LNCaP clone FGC (cell line): ENCODE measurements around the gene C8G.

ENCODE experiments used
- DNase-seq: peaks from one replicate; pipeline ENCODE4 v3.0.0-alpha.2; 2011; ENCODE audit warnings: low read depth
- H3K4me3 ChIP-seq: 2 replicates; pipeline ENCODE4 v1.5.1; 2011; ENCODE audit warnings: mild to moderate bottlenecking, low read depth, low read length, control low read depth
- CTCF ChIP-seq: IDR thresholded peaks from 2 replicates; pipeline ENCODE4 v1.5.1; 2012; ENCODE audit warnings: mild to moderate bottlenecking; ENCODE audit not compliant: control insufficient read depth, insufficient read depth; ENCODE audit errors: extremely low read depth

C8G gene

DNA sequence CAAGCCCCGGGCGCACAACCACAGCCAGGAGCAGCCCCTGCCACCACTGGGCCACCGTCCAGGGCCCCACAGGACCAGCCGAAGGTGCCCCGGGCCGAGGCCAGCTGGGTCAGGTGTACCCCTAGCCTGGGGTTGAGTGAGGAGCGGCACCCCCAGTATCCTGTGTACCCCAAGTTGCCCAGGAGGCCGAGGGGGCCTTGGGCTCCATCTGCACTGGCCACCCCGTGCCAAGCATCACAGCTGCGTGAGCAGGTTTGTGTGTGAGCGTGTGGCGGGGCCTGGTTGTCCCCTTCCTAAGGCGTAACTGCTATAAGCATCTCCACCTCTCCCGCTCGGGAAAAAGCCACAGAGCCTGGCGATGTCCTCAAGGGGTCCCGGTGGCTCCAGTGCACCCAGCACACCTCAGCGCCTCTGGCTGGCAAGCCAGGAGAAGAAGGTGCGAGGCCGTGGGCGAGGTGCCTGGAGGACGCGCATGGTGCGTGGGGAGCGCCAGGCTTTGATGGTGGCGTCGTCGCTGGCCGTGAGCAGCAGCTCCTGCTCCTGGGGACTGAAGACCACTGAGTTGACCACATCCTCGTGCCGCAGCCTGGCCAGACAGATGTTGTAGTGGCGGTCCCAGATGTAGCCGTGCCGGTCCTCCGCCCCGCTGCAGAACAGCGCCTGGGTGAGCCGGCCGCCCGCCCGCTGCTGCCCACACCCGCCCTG lies 4.4 kb upstream of the C8G start:
- no peak for DNase-seq
- TF ChIP-seq CTCF: no peak
- H3K4me3 ChIP-seq: no peak overlapping the region

DNA sequence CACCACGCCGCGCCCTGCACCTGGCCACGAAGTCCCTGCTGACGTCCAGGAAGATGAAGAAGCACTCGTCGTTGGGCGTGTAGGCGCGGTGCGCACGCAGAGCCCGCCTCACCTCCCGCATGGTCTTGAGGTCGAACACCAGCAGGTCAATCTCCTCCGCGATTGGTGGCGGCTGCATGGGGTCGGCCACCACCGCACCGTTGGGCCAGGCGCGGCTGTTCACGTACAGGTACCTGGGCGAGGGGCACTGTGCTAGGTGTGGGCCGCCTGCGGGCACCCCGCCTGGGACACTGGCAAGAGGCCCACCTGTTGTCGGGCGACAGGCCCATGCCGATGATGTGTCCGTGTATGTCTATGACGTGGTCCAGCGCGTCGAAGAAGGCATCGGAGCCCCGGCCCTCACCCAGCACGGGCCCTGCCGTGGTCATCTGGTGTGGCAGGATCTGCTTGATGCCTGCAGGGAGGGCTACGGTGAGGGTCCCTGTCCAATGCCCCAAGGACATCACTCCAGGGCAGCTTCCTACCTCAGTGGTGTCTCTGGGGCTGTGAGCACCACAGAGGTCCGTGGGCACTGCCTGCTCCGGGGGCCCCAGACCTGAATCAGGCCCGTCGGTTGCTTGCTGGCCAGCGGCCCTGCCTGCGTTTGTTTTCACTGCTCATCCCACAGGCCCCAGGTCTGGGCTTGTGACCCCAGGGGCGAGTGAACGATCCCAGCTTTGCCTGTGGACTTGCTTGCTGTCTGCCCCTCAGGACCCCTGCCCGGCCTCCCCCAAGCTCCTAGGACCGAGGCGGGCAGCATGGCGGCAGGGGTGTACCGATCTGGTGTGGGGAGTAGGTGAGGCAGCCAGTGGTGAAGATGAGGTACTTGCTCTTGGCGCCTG lies 3.6 kb upstream of the C8G start:
- no peak for TF ChIP-seq CTCF
- H3K4me3 ChIP-seq: no peak overlapping the region
- no peak for DNase-seq

- DNase-seq: no peak
- no peak for TF ChIP-seq CTCF
- H3K4me3 ChIP-seq: no peak overlapping the region; the same call in 1 of the 2 replicates
These were observed 2.7 kb upstream of the C8G start for GRCh38 chr9:136942112-136942880.

DNA sequence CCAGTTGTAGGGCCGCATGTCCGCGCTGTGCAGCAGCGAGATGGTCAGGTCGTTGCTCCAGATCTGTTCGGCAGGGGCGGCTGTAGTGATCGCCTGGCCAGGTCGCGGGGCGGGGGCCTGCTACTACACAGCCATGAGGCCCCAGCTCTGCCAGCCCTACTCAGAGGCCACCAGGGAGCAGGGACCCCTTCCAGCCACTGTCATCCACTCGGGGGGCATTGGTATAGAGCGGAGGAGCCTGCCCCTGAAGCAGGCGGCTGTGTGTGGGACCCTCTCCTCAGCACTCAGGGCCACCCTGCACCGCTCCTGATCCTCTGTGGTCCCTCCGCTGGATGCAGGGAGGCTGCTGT lies 2.2 kb upstream of the C8G start:
- peak overlapping the region; percentile 81 for H3K4me3 ChIP-seq
- no peak for TF ChIP-seq CTCF
- DNase-seq: no peak

GRCh38 chr9:136943291-136944211 lies 1.5 kb upstream of the C8G start:
- TF ChIP-seq CTCF: 0 out of 2 replicates have a peak, but pooled peaks have one; percentile 12
- DNase-seq: no peak

GRCh38 chr9:136944212-136944518 lies 878 bp upstream of the C8G start:
- DNase-seq: no peak
- peak; percentile 40 for TF ChIP-seq CTCF
- peak overlapping the region; percentile 81 for H3K4me3 ChIP-seq

More at GRCh38 chr9:136943291-136944211, 1.5 kb upstream of the C8G start:
- H3K4me3 ChIP-seq: peak overlapping the region; percentile 81
